HepG2 (cell line): Measurements from ENCODE around the gene RASSF7. TPM values are rescaled to one million over a fixed set of nuclear protein-coding genes. Genes with fewer than 3 reads are reported as not detected.

Experiments
- BCL6 ChIP-seq: IDR thresholded peaks from 2 replicates; pipeline ENCODE4 v1.6.1; 2016; ENCODE audit warnings: missing genetic modification reagents, missing compliant biosample characterization
- CREB1 ChIP-seq, 2 experiments: fragments of 450-650 bp in 1 of 2; IDR thresholded peaks; 2 replicates each; pipeline ENCODE4 v1.6.1; 2016 to 2017; ENCODE audit warnings: control low read depth in 1 of 2, mild to moderate bottlenecking in 1 of 2, missing compliant biosample characterization in 1 of 2, missing genetic modification characterization in 1 of 2
- HDAC2 ChIP-seq: sonication (generic); formaldehyde crosslinking; IDR thresholded peaks from 2 replicates; pipeline ENCODE4 v1.4.0; 2020; ENCODE audit warnings: missing genetic modification reagents
- HOXA3 ChIP-seq: sonication (generic); formaldehyde crosslinking; IDR thresholded peaks from 2 replicates; pipeline ENCODE4 v1.5.0; 2020; ENCODE audit warnings: missing genetic modification reagents
- KLF9 ChIP-seq: IDR thresholded peaks from 2 replicates; pipeline ENCODE4 v1.6.1; 2016; ENCODE audit warnings: low read depth
- MXD4 ChIP-seq: IDR thresholded peaks from 2 replicates; pipeline ENCODE4 v1.6.1; 2016; ENCODE audit warnings: mild to moderate bottlenecking, missing biosample characterization, missing genetic modification reagents
- PAF1 ChIP-seq: IDR thresholded peaks from 2 replicates; pipeline ENCODE4 v1.6.1; 2016; ENCODE audit warnings: missing genetic modification reagents, missing compliant biosample characterization
- POLR2A ChIP-seq, 2 experiments: IDR thresholded peaks; 2 replicates each; pipeline ENCODE4 v1.6.1; 2011; ENCODE audit warnings: low read depth in 2 of 2, low read length in 2 of 2, mild to moderate bottlenecking in 1 of 2, moderate library complexity in 1 of 2; ENCODE audit not compliant: insufficient read depth in 1 of 2
- POLR2AphosphoS5 ChIP-seq: IDR thresholded peaks from 2 replicates; pipeline ENCODE4 v1.6.1; 2012; ENCODE audit warnings: low read depth, low read length
- PPARG ChIP-seq: conservative IDR thresholded peaks from 2 replicates; pipeline ENCODE4 v1.6.1; 2016; ENCODE audit warnings: missing biosample characterization, missing genetic modification reagents
- PRPF4 ChIP-seq: fragments of 200-400 bp; formaldehyde crosslinking; IDR thresholded peaks from 2 replicates; pipeline ENCODE4 v1.6.1; 2016; ENCODE audit warnings: low read length, low read depth; ENCODE audit not compliant: poor library complexity, severe bottlenecking
- SAP130 ChIP-seq: IDR thresholded peaks from 2 replicates; pipeline ENCODE4 v1.6.1; 2016; ENCODE audit warnings: low read depth
- SIX4 ChIP-seq: sonication (generic); formaldehyde crosslinking; IDR thresholded peaks from 2 replicates; pipeline ENCODE4 v1.4.0; 2020; ENCODE audit warnings: missing genetic modification reagents
- SKI ChIP-seq: fragments of 450-650 bp; IDR thresholded peaks from one replicate; pipeline ENCODE4 v1.6.1; 2018; ENCODE audit warnings: mild to moderate bottlenecking; ENCODE audit not compliant: partially characterized antibody
- TEAD3 ChIP-seq: optimal IDR thresholded peaks from 2 replicates; pipeline ENCODE3; 2016; ENCODE audit warnings: borderline replicate concordance
- TSC22D2 ChIP-seq: sonication (generic); formaldehyde crosslinking; IDR thresholded peaks from 2 replicates; pipeline ENCODE4 v1.5.1; 2020; ENCODE audit warnings: missing genetic modification reagents, mild to moderate bottlenecking, borderline replicate concordance
- ZNF256 ChIP-seq: sonication (generic); formaldehyde crosslinking; conservative IDR thresholded peaks from 2 replicates; pipeline ENCODE4 v1.4.0; 2020; ENCODE audit warnings: missing genetic modification reagents
- ZNF577 ChIP-seq: sonication (generic); formaldehyde crosslinking; IDR thresholded peaks from 2 replicates; pipeline ENCODE4 v1.4.0; 2020; ENCODE audit warnings: mild to moderate bottlenecking, low read depth, missing genetic modification reagents, borderline replicate concordance
- ZNF780A ChIP-seq: sonication (generic); formaldehyde crosslinking; IDR thresholded peaks from 2 replicates; pipeline ENCODE4 v1.8.0; 2022; ENCODE audit warnings: mild to moderate bottlenecking, missing genetic modification reagents, moderate library complexity
- polyA plus RNA-seq, 8 experiments: library from polyadenylated mRNA; depleted of rRNA in 3 of 8; stranded (reverse) in 7 of 8; unstranded in 1 of 8; fragments of >200 nt; fragmentation: Illumina TruSeq in 4 of 8; extraction: Trizol in 4 of 8; gene quantifications; 2 replicates each; pipeline versions ENCODE4 v1.2.1 to v1.2.3, GENCODE V29; 2011 to 2016; ENCODE audit warnings: low read depth in 4 of 8, missing spikeins in 1 of 8, mixed read lengths in 1 of 8; ENCODE audit not compliant: insufficient read depth in 1 of 8
- total RNA-seq, 5 experiments: library from RNA; depleted of rRNA; stranded (reverse); fragments of >200 nt; fragmentation: Illumina TruSeq; extraction: Trizol; gene quantifications; 2 replicates each; pipeline ENCODE4 v1.2.3, GENCODE V29; 2016; ENCODE audit warnings: low read depth in 1 of 5
- TF ChIP-seq, protein P1 (sequence below): sonication (generic); formaldehyde crosslinking; IDR thresholded peaks from 2 replicates; pipeline ENCODE4 v1.4.0; 2020; ENCODE audit warnings: mild to moderate bottlenecking, missing genetic modification reagents
- TF ChIP-seq, protein P2 (sequence below): sonication (generic); formaldehyde crosslinking; IDR thresholded peaks from 2 replicates; pipeline ENCODE4 v1.5.0; 2020; ENCODE audit warnings: mild to moderate bottlenecking, missing genetic modification reagents

Gene RASSF7
- total and polyA plus RNA-seq, 2 of the 13 experiments (the other 11 are each of a cell fraction or from before 2014, with no cell fraction given): 20.2 to 28.6 TPM

DNA sequence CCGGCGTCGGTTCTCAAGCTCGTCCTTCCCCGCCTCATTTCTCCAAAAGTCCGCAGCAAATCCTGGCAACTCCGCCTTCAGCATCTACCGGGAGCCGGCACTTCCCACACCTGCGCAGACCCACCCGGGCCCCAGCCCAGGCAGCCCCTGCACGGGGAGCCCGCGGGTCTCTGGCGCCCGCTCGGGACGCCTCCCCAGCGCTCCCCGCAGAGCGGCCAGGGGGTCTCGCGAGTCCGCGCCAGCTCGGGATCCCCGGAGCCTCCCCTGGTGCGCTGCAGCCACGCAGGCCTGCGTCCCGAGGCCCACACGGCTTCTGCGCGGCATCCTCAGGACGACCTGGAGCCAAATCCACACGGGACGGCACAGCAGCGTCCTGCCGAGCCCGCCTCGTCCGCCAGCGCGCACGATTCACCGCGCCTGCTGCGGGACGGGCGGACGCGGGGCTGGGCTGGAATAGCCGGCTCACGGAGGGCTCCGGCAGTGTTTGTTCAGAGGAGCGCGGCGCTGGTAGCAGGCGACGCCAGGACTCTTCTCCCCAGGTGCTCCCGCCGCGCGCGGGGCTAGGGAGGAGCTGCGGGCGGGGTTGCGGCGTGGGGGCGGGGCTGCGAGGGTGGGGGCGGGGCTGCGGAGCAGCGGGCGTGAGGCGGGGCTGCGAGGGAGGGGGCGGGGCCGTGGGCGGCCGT is 14.7 kb downstream of the RASSF7 start (continued):
- TF ChIP-seq, protein P1, sequence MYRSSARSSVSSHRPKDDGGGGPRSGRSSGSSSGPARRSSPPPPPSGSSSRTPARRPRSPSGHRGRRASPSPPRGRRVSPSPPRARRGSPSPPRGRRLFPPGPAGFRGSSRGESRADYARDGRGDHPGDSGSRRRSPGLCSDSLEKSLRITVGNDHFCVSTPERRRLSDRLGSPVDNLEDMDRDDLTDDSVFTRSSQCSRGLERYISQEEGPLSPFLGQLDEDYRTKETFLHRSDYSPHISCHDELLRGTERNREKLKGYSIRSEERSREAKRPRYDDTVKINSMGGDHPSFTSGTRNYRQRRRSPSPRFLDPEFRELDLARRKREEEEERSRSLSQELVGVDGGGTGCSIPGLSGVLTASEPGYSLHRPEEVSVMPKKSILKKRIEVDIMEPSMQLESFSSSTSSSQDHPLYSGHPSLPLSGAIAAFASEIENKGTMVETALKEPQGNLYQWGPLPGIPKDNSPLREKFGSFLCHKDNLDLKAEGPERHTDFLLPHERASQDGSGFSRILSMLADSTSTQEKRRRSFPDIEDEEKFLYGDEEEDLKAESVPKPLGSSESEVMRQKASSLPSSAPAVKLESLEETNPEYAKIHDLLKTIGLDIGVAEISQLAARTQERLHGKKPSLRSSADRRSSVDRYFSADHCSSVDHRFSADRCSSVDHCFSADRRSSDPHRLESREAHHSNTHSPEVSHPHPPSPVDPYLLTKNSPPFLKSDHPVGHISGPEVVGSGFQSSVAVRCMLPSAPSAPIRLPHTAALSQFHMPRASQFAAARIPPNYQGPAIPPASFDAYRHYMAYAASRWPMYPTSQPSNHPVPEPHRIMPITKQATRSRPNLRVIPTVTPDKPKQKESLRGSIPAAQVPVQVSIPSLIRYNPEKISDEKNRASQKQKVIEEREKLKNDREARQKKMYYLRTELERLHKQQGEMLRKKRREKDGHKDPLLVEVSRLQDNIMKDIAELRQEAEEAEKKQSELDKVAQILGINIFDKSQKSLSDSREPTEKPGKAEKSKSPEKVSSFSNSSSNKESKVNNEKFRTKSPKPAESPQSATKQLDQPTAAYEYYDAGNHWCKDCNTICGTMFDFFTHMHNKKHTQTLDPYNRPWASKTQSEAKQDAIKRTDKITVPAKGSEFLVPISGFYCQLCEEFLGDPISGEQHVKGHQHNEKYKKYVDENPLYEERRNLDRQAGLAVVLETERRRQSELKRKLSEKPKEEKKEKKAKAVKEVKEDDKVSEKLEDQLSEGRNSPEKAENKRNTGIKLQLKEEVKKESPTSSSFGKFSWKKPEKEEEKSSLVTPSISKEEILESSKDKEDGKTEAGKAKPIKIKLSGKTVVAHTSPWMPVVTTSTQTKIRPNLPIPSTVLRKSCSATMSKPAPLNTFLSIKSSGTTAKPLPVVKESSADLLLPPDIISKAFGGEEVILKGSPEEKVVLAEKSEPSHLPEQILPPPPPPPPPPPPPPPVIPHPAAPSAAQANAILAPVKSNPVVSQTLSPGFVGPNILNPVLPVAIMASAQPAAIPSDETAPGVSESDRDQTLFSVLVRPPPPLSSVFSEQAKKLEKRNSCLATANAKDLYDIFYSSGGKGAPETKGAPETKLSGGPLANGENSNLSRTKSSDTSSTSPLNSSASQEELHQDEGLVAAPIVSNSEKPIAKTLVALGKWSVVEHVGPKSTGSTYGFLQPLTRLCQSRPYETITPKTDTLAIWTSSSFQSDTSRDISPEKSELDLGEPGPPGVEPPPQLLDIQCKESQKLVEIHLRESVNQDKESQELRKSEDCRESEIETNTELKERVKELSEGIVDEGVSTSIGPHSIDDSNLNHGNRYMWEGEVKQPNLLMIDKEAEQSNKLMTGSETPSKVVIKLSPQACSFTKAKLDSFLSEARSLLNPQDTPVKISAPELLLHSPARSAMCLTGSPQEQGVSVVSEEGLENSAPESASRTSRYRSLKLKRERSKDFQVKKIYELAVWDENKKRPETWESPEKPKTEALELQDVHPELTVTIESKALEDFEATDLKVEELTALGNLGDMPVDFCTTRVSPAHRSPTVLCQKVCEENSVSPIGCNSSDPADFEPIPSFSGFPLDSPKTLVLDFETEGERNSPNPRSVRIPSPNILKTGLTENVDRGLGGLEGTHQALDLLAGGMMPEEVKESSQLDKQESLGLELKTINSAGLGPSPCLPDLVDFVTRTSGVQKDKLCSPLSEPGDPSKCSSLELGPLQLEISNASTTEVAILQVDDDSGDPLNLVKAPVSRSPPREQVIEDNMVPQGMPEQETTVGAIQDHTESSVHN (CRISPR knock-in tag): no peak
- TF ChIP-seq CREB1 (IDR thresholded peaks at IDR 0.05): no peak
- no peak for TF ChIP-seq CREB1 (CRISPR knock-in tag; IDR thresholded peaks at IDR 0.05)
- no peak for TF ChIP-seq ZNF780A (CRISPR knock-in tag)
- TF ChIP-seq MXD4: no peak
- TF ChIP-seq SIX4 (CRISPR knock-in tag): no peak
- no peak for TF ChIP-seq TSC22D2 (CRISPR knock-in tag)
- TF ChIP-seq BCL6 (CRISPR knock-in tag): peak; percentile 42
- TF ChIP-seq HDAC2 (CRISPR knock-in tag): peak; percentile 23; the same call in 1 of the 2 replicates
- peak; percentile 34; the same call in 1 of the 2 replicates for TF ChIP-seq POLR2AphosphoS5
- no peak for TF ChIP-seq KLF9 (CRISPR knock-in tag)
- no peak for TF ChIP-seq ZNF256 (CRISPR knock-in tag)
- TF ChIP-seq, protein P2, sequence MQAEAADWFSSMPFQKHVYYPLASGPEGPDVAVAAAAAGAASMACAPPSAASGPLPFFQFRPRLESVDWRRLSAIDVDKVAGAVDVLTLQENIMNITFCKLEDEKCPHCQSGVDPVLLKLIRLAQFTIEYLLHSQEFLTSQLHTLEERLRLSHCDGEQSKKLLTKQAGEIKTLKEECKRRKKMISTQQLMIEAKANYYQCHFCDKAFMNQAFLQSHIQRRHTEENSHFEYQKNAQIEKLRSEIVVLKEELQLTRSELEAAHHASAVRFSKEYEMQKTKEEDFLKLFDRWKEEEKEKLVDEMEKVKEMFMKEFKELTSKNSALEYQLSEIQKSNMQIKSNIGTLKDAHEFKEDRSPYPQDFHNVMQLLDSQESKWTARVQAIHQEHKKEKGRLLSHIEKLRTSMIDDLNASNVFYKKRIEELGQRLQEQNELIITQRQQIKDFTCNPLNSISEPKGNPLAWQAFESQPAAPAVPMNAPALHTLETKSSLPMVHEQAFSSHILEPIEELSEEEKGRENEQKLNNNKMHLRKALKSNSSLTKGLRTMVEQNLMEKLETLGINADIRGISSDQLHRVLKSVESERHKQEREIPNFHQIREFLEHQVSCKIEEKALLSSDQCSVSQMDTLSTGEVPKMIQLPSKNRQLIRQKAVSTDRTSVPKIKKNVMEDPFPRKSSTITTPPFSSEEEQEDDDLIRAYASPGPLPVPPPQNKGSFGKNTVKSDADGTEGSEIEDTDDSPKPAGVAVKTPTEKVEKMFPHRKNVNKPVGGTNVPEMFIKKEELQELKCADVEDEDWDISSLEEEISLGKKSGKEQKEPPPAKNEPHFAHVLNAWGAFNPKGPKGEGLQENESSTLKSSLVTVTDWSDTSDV (CRISPR knock-in tag): no peak; the same call in 1 of the 2 replicates
- no peak for TF ChIP-seq SKI
- TF ChIP-seq PAF1 (CRISPR knock-in tag): no peak
- TF ChIP-seq ZNF577: no peak
- peak; percentile 46 for TF ChIP-seq TEAD3
- TF ChIP-seq SAP130: peak; percentile 66
- no peak for TF ChIP-seq PPARG
- TF ChIP-seq HOXA3 (CRISPR knock-in tag): 0 out of 2 replicates have a peak, but pooled peaks have one; percentile 18
- no peak for TF ChIP-seq PRPF4
- no peak for TF ChIP-seq POLR2A (IDR thresholded peaks at IDR 0.05; ENCODE audit: insufficient read depth in 1 of 2, low read depth in 2 of 2, low read length in 2 of 2)
